GOT3 (cell line): ENCODE measurements around the gene EPN3.
A peak's percentile ranks its signal among the peaks of the same experiment; 100 is the strongest.

Source experiments
- DNase-seq: peaks from one replicate; lab custom pipeline; 2025; ENCODE audit warnings: mixed read lengths; lab: John Stamatoyannopoulos, UW

The EPN3 gene

GRCh38 chr17:50534979-50535326 is 2.4 kb downstream of the EPN3 start:
- DNase-seq, result no peak

- no peak for DNase-seq
These were observed 2.9 kb downstream of the EPN3 start for GRCh38 chr17:50535407-50535806.

- no peak for DNase-seq
These were observed 4.4 kb downstream of the EPN3 start for GRCh38 chr17:50536683-50537646.

GRCh38 chr17:50537721-50538548 is 5.4 kb downstream of the EPN3 start:
- no peak for DNase-seq

- no peak for DNase-seq
These were observed 6.2 kb downstream of the EPN3 start for GRCh38 chr17:50538549-50539410.

GRCh38 chr17:50539762-50540559 is 7.4 kb downstream of the EPN3 start:
- no peak for DNase-seq

GRCh38 chr17:50540560-50541401 is 8.2 kb downstream of the EPN3 start:
- no peak for DNase-seq

- DNase-seq, result no peak
These were observed 8.8 kb downstream of the EPN3 start for GRCh38 chr17:50541402-50541715.

GRCh38 chr17:50541716-50542688 is 9.5 kb downstream of the EPN3 start:
- DNase-seq, result peak; percentile 66

GRCh38 chr17:50542795-50543774 is 10.6 kb downstream of the EPN3 start:
- DNase-seq, result no peak

- no peak for DNase-seq
These were observed 12.0 kb downstream of the EPN3 start for GRCh38 chr17:50544516-50544915.

- DNase-seq, result no peak
These were observed 12.8 kb downstream of the EPN3 start for GRCh38 chr17:50545311-50545710.

GRCh38 chr17:50546701-50547034 is 14.1 kb downstream of the EPN3 start:
- no peak for DNase-seq

- peak; percentile 69 for DNase-seq
These were observed 14.7 kb downstream of the EPN3 start, which contains the start of gene SPATA20 for GRCh38 chr17:50547035-50547735. TSS of gene SPATA20 (plus strand) at chr17:50547174. CDS start at chr17:50547209, 35 bp downstream.

GRCh38 chr17:50547736-50548083 is 15.2 kb downstream of the EPN3 start:
- no peak for DNase-seq

- DNase-seq, result no peak
These were observed 16.3 kb downstream of the EPN3 start for GRCh38 chr17:50548831-50549230.

- no peak for DNase-seq
These were observed 16.9 kb downstream of the EPN3 start for GRCh38 chr17:50549256-50549941.
